B cell (primary cell): ENCODE data around the gene ADAM12. TPM values are rescaled to one million over a fixed set of nuclear protein-coding genes. Genes with fewer than 3 reads are reported as not detected.

Source experiments
- ATAC-seq: fragments of 200-7000 bp; cut with Tn5 transposase; one replicate; pipeline ENCODE4 v1.10.0; 2021; ENCODE audit warnings: low read depth, mild to moderate bottlenecking, moderate number of reproducible peaks, moderate library complexity
- CTCF ChIA-PET: fragments of 350-600 bp; sonication (Branson Sonifier 250); formaldehyde crosslinking; loops from one replicate; lab custom pipeline; 2021; ENCODE audit warnings: antibody characterized with exemption, inconsistent platforms; lab: Charles Lee
- POLR2A ChIA-PET: fragments of 350-600 bp; sonication (Branson Sonifier 250); formaldehyde crosslinking; loops from one replicate; lab custom pipeline; 2021; ENCODE audit warnings: antibody characterized with exemption; lab: Charles Lee
- DNase-seq: peaks from one replicate; pipeline ENCODE4 v3.0.0; 2013
- H2AFZ ChIP-seq: 2 replicates; pipeline ENCODE4 v1.6.1; 2012; ENCODE audit warnings: mild to moderate bottlenecking, low read depth, low read length; ENCODE audit not compliant: insufficient read depth, poor library complexity, severe bottlenecking
- H3K27ac ChIP-seq, 2 donors: 1 replicate in 1 of 2; 2 replicates in 1 of 2; pipeline ENCODE4 v1.5.1; 2012 to 2013; ENCODE audit warnings: low read length in 2 of 2, mild to moderate bottlenecking in 2 of 2, moderate library complexity in 1 of 2
- H3K27me3 ChIP-seq, 4 experiments: fragments of 200-600 bp in 1 of 4; sonication (generic) in 1 of 4; replicated peaks in 1 of 4; 1 replicate in 2 of 4; 2 replicates in 2 of 4; pipeline versions ENCODE4 v1.6.1 to v1.7.0; 2013 to 2016; ENCODE audit warnings: low read length in 3 of 4, mild to moderate bottlenecking in 2 of 4, mixed read lengths in 1 of 4, moderate library complexity in 1 of 4; ENCODE audit not compliant: insufficient read depth in 4 of 4, control insufficient read depth in 3 of 4; ENCODE audit errors: control extremely low read depth in 1 of 4
- H3K36me3 ChIP-seq, 2 experiments: replicated peaks in 1 of 2; 1 replicate in 1 of 2; 2 replicates in 1 of 2; pipeline versions ENCODE4 v1.6.1 to v1.7.1; 2013; ENCODE audit warnings: low read length in 1 of 2; ENCODE audit not compliant: insufficient read depth in 2 of 2, control insufficient read depth in 1 of 2; ENCODE audit errors: control extremely low read depth in 1 of 2, extremely low read depth in 1 of 2
- H3K4me1 ChIP-seq, 2 donors: fragments of 200-600 bp in 1 of 2; sonication (generic) in 1 of 2; 1 replicate in 1 of 2; 2 replicates in 1 of 2; pipeline versions ENCODE4 v1.5.1 to v1.6.1; 2013 to 2017; ENCODE audit warnings: low read length in 2 of 2; ENCODE audit not compliant: control insufficient read depth in 2 of 2, insufficient read depth in 2 of 2
- H3K4me2 ChIP-seq: replicated peaks from 2 replicates; pipeline ENCODE3; 2012; ENCODE audit warnings: mild to moderate bottlenecking, low read depth, low read length; ENCODE audit not compliant: poor library complexity, severe bottlenecking
- H3K4me3 ChIP-seq, 5 experiments: fragments of 200-600 bp in 1 of 5; sonication (generic) in 1 of 5; 1 replicate in 3 of 5; 2 replicates in 2 of 5; pipeline versions ENCODE4 v1.5.1 to v1.7.0; 2011 to 2016; ENCODE audit warnings: low read length in 4 of 5, mild to moderate bottlenecking in 4 of 5, low read depth in 2 of 5, control low read depth in 1 of 5, moderate library complexity in 1 of 5; ENCODE audit not compliant: insufficient read depth in 1 of 5; ENCODE audit errors: control extremely low read depth in 1 of 5, extremely low read depth in 1 of 5
- H3K79me2 ChIP-seq: fragments of 200-600 bp; sonication (generic); one replicate; pipeline ENCODE4 v1.6.0; 2016; ENCODE audit warnings: low read length; ENCODE audit not compliant: control insufficient read depth, insufficient read depth
- H3K9ac ChIP-seq: fragments of 200-600 bp; sonication (generic); 2 replicates; pipeline ENCODE4 v1.6.1; 2017; ENCODE audit warnings: mild to moderate bottlenecking, low read length, moderate library complexity
- H3K9me3 ChIP-seq, 3 donors: one replicate each; pipeline versions ENCODE4 v1.6.1 to v1.7.1; 2013; ENCODE audit warnings: low read length in 2 of 3; ENCODE audit not compliant: control insufficient read depth in 2 of 3, insufficient read depth in 1 of 3; ENCODE audit errors: control extremely low read depth in 1 of 3
- H4K20me1 ChIP-seq: 2 replicates; pipeline ENCODE4 v1.6.0; 2012; ENCODE audit warnings: mild to moderate bottlenecking, low read length; ENCODE audit not compliant: insufficient read depth, control insufficient read depth, poor library complexity, severe bottlenecking
- H3K27ac Mint-ChIP-seq: one replicate; pipeline ENCODE4 v1.8.0; 2021; ENCODE audit warnings: mixed read lengths
- H3K27me3 Mint-ChIP-seq: one replicate; pipeline ENCODE4 v1.8.0; 2021; ENCODE audit warnings: mixed read lengths
- H3K4me1 Mint-ChIP-seq: one replicate; pipeline ENCODE4 v1.8.0; 2021; ENCODE audit warnings: mixed read lengths
- H3K4me3 Mint-ChIP-seq: one replicate; pipeline ENCODE4 v1.8.0; 2021; ENCODE audit warnings: mixed read lengths
- H3K9me3 Mint-ChIP-seq: one replicate; pipeline ENCODE4 v1.8.0; 2022; ENCODE audit warnings: mixed read lengths; ENCODE audit not compliant: insufficient read depth
- EZH2 ChIP-seq: IDR thresholded peaks from 2 replicates; pipeline ENCODE4 v1.6.1; 2012; ENCODE audit warnings: borderline replicate concordance, low read depth, mild to moderate bottlenecking, moderate library complexity, low read length; ENCODE audit not compliant: insufficient read depth, poor library complexity, severe bottlenecking
- WGBS: methylation state at CpG from one replicate; pipeline ENCODE4 v1.1.5; 2013; ENCODE audit warnings: missing lambda C conversion rate; ENCODE audit not compliant: insufficient coverage; 5-methylcytosine and 5-hydroxymethylcytosine counted together
- intact Hi-C: fragments of 100-400 bp; cut with micrococcal nuclease; formaldehyde crosslinking; loops from one replicate; pipeline ENCODE4 v1.10.0; 2022
- polyA plus RNA-seq: library from polyadenylated mRNA; depleted of rRNA; stranded (reverse); fragments of >200 nt; gene quantifications from 2 replicates; pipeline ENCODE4 v1.2.3, GENCODE V29; 2012
- total RNA-seq, 2 donors: library from RNA; stranded (reverse); fragments of 120-200 nt in 1 of 2; gene quantifications; 1 replicate in 1 of 2; 2 replicates in 1 of 2; pipeline versions ENCODE4 v1.2.3 to v1.2.4, GENCODE V29; 2013 to 2022
- TF ChIP-seq, protein P1 (sequence below): fragments of 200-600 bp; IDR thresholded peaks from one replicate; pipeline ENCODE4 v1.8.0; 2022; ENCODE audit warnings: antibody characterized with exemption, mild to moderate bottlenecking

ADAM12 gene
- total and polyA plus RNA-seq, 2 donors (not counting 1 experiment from before 2014, with no cell fraction given) = 0.01 to 0.22 TPM

DNA sequence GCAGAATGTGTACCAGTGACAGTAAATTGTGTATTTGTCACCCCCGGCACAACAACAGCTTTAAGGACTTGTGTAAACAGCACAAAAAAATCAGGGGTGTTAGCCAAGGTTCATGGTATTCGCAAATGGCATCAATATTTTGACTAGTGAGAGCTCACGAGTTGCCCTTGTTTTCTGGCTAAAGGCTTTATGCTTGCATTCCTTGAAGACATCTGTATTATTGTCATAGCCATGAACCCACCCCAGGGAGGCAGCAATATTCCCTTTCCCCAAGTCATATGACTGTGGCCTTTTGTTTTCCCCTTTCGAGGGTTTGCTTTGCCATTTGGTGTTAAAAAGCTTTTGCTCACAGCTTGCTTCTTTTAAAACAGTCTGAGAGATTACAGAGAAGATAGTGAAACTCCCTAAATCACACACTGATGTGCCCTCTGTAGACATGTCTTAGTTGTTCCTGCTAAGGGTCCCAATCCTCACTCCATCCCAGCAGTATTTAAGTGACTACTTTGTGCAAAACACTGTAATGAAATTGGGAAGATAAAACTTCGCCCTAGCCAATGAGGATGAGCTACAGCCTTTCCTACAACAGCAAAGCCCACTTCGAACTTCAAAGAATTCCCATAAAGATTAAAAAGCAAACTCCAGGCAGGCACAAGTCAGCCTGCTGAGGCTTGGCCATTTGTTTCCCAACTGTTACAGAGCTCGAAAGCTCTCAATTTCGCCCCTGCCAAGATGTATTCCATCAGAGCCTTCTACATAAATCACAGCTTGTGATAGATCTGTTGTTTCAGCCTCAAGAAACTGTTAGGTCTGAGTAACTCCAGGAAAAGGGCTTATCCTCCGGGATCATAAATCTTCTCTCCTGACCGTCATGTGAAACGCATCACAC is 172.3 kb downstream of the ADAM12 start:
- TF ChIP-seq EZH2 = no peak
- TF ChIP-seq, protein P1, sequence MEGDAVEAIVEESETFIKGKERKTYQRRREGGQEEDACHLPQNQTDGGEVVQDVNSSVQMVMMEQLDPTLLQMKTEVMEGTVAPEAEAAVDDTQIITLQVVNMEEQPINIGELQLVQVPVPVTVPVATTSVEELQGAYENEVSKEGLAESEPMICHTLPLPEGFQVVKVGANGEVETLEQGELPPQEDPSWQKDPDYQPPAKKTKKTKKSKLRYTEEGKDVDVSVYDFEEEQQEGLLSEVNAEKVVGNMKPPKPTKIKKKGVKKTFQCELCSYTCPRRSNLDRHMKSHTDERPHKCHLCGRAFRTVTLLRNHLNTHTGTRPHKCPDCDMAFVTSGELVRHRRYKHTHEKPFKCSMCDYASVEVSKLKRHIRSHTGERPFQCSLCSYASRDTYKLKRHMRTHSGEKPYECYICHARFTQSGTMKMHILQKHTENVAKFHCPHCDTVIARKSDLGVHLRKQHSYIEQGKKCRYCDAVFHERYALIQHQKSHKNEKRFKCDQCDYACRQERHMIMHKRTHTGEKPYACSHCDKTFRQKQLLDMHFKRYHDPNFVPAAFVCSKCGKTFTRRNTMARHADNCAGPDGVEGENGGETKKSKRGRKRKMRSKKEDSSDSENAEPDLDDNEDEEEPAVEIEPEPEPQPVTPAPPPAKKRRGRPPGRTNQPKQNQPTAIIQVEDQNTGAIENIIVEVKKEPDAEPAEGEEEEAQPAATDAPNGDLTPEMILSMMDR = no peak
- no peaks in the 10 kb centered on the region for H4K20me1 ChIP-seq
- ChIA-PET POLR2A (no interaction called here), CTCF (no interaction called here)
- no peaks in the 10 kb centered on the region for H3K9me3 Mint-ChIP-seq
- intact Hi-C loops = no loop called here
- H3K27ac ChIP-seq = no peak overlapping the region
- H3K9me3 ChIP-seq = no peaks in the 10 kb centered on the region
- no peaks in the 10 kb centered on the region for H3K36me3 ChIP-seq
- H3K27me3 ChIP-seq = peaks cover 0 to 2% (median 0%) of the 10 kb centered on the region in 4 experiments
- ATAC-seq (no peak), DNase-seq (no peak)
- H3K4me1 ChIP-seq = no peaks in the 10 kb centered on the region
- H3K9ac ChIP-seq = no peak overlapping the region
- H3K4me3 ChIP-seq = no peak overlapping the region
- no peak overlapping the region for H2AFZ ChIP-seq
- peaks cover 24% of the 10 kb centered on the region for H3K27me3 Mint-ChIP-seq
- 75% methylated on average over 10 of the region's 11 CpGs for WGBS
- H3K4me2 ChIP-seq = no peak overlapping the region
- no peaks in the 10 kb centered on the region for H3K79me2 ChIP-seq
- H3K27ac Mint-ChIP-seq = no peak overlapping the region
- no peaks in the 10 kb centered on the region for H3K4me1 Mint-ChIP-seq
- H3K4me3 Mint-ChIP-seq = no peak overlapping the region

GRCh38 chr10:126214679-126215078 is 173.6 kb downstream of the ADAM12 start:
- POLR2A ChIA-PET = no interaction called here
- Histone ChIP-seq H3K79me2 (no peaks in the 10 kb centered on the region), H3K4me3 (no peak overlapping the region), H3K4me2 (no peak overlapping the region), H3K27me3 (peaks cover 0 to 2% (median 0%) of the 10 kb centered on the region in 4 experiments), H3K27ac (no peak overlapping the region), H3K4me1 (no peaks in the 10 kb centered on the region), H4K20me1 (no peaks in the 10 kb centered on the region), H2AFZ (no peak overlapping the region), H3K9ac (no peak overlapping the region), H3K9me3 (no peaks in the 10 kb centered on the region), H3K36me3 (no peaks in the 10 kb centered on the region)
- Mint-ChIP-seq H3K9me3 (no peaks in the 10 kb centered on the region), H3K4me3 (no peak overlapping the region), H3K27ac (no peak overlapping the region), H3K27me3 (peaks cover 24% of the 10 kb centered on the region), H3K4me1 (no peaks in the 10 kb centered on the region)
- 91% methylated on average over 8 of the region's 8 CpGs for WGBS
- CTCF ChIA-PET = no interaction called here
- DNase-seq (no peak), ATAC-seq (no peak)
- no peak for TF ChIP-seq EZH2
- TF ChIP-seq, protein P1 = no peak
- intact Hi-C loops = no loop called here
